SKM-1 (cell line): Measurements from ENCODE around the gene CTBP2.

Source experiments
- DNase-seq: peaks from one replicate; lab custom pipeline; 2025; ENCODE audit not compliant: unreplicated experiment; lab: John Stamatoyannopoulos, UW

CTBP2 gene

GRCh38 chr10:125049216-125049881 lies 111.0 kb downstream of the CTBP2 start:
- DNase-seq, result no peak

- DNase-seq, result peak; percentile 8
Measured at GRCh38 chr10:125048094-125048864, 112.1 kb downstream of the CTBP2 start.

GRCh38 chr10:125043841-125044658 lies 116.3 kb downstream of the CTBP2 start:
- no peak for DNase-seq

GRCh38 chr10:125041856-125042506 lies 118.4 kb downstream of the CTBP2 start:
- no peak for DNase-seq

GRCh38 chr10:125039354-125039769 lies 121.0 kb downstream of the CTBP2 start:
- no peak for DNase-seq

GRCh38 chr10:125038637-125039036 lies 121.7 kb downstream of the CTBP2 start:
- no peak for DNase-seq

- DNase-seq, result no peak
Measured at GRCh38 chr10:125037145-125037877, 123.1 kb downstream of the CTBP2 start.

- DNase-seq, result no peak
Measured at GRCh38 chr10:125035588-125036295, 124.6 kb downstream of the CTBP2 start.

GRCh38 chr10:125035136-125035535 lies 125.2 kb downstream of the CTBP2 start:
- DNase-seq, result no peak

- DNase-seq, result no peak
Measured at GRCh38 chr10:125034675-125035074, 125.7 kb downstream of the CTBP2 start.

- no peak for DNase-seq
Measured at GRCh38 chr10:125033146-125033924, 127.0 kb downstream of the CTBP2 start.

- DNase-seq, result no peak
Measured at GRCh38 chr10:125032474-125033020, 127.8 kb downstream of the CTBP2 start.

- DNase-seq, result no peak
Measured at GRCh38 chr10:125030567-125031197, 129.7 kb downstream of the CTBP2 start.

GRCh38 chr10:125029584-125030242 lies 130.7 kb downstream of the CTBP2 start:
- no peak for DNase-seq

- no peak for DNase-seq
Measured at GRCh38 chr10:125027871-125028869, 132.2 kb downstream of the CTBP2 start.

GRCh38 chr10:125026974-125027735 lies 133.2 kb downstream of the CTBP2 start:
- DNase-seq, result no peak
